Measurements from ENCODE around the gene ACAD9. TPM values are rescaled to one million over a fixed set of nuclear protein-coding genes. Genes with fewer than 3 reads are reported as not detected.

Gene ACAD9
- total RNA-seq, 1 experiment from 2014 or later: 76.5 TPM

DNA sequence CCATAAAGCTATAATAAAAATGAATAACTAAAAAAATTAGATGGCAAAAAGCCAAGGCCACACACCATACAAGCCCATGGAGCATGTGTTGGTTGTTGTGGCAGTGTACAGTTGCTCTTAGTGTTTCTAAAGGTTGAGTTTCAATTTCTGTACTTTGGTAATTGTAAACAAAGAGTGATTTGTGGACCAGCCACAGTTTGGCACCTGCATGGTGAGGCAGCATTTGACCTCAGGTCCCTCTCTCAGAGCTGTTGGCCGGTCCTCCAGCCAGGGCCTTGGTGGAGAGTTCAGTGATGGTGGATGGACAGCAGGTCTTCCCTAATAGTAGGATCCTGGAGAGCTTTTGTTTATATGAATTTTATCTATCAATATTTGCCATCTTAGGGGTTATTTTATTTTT lies 5.6 kb downstream of the ACAD9 start:
- no peaks in the 10 kb centered on the region for H3K27me3 ChIP-seq (ENCODE audit: insufficient read depth, low read depth)
- no peak overlapping the region for H3K4me3 ChIP-seq
- peaks cover 6% of the 10 kb centered on the region for H4K20me1 ChIP-seq (ENCODE audit: insufficient read depth)
- intact Hi-C loops (cut with micrococcal nuclease; ENCODE audit: unreplicated experiment): no loop called here
- no TSS peak for BruUV-seq (replicated peaks)
- no peak for TF ChIP-seq EZH2 (IDR thresholded peaks at IDR 0.05; ENCODE audit: low read depth)
- TF ChIP-seq, protein P1, sequence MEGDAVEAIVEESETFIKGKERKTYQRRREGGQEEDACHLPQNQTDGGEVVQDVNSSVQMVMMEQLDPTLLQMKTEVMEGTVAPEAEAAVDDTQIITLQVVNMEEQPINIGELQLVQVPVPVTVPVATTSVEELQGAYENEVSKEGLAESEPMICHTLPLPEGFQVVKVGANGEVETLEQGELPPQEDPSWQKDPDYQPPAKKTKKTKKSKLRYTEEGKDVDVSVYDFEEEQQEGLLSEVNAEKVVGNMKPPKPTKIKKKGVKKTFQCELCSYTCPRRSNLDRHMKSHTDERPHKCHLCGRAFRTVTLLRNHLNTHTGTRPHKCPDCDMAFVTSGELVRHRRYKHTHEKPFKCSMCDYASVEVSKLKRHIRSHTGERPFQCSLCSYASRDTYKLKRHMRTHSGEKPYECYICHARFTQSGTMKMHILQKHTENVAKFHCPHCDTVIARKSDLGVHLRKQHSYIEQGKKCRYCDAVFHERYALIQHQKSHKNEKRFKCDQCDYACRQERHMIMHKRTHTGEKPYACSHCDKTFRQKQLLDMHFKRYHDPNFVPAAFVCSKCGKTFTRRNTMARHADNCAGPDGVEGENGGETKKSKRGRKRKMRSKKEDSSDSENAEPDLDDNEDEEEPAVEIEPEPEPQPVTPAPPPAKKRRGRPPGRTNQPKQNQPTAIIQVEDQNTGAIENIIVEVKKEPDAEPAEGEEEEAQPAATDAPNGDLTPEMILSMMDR (conservative IDR thresholded peaks at IDR 0.05): no peak
- H3F3A ChIP-seq (ENCODE audit: insufficient read depth, low read depth): no peaks in the 10 kb centered on the region; the same call in 1 of the 2 replicates
- H3K27ac ChIP-seq: no peak overlapping the region
- ChIA-PET CTCF (no interaction called here), POLR2A (ENCODE audit: unreplicated experiment) (no interaction called here)
- H3K36me3 ChIP-seq (ENCODE audit: low read depth): peaks cover 5% of the 10 kb centered on the region
- H3K4me2 ChIP-seq: no peak overlapping the region
- peaks cover 49% of the 10 kb centered on the region for H3K79me2 ChIP-seq (ENCODE audit: low read depth)
- DNase-seq: no peak
- no peaks in the 10 kb centered on the region for H3K9me3 ChIP-seq (ENCODE audit: insufficient read depth, low read depth)
- H3K9me2 ChIP-seq (ENCODE audit: insufficient read depth): no peaks in the 10 kb centered on the region
- H3K4me1 ChIP-seq (replicated peaks; ENCODE audit: insufficient read depth): peaks cover 9% of the 10 kb centered on the region; the same call in 1 of the 2 replicates
- no peak overlapping the region for H2AFZ ChIP-seq

DNA sequence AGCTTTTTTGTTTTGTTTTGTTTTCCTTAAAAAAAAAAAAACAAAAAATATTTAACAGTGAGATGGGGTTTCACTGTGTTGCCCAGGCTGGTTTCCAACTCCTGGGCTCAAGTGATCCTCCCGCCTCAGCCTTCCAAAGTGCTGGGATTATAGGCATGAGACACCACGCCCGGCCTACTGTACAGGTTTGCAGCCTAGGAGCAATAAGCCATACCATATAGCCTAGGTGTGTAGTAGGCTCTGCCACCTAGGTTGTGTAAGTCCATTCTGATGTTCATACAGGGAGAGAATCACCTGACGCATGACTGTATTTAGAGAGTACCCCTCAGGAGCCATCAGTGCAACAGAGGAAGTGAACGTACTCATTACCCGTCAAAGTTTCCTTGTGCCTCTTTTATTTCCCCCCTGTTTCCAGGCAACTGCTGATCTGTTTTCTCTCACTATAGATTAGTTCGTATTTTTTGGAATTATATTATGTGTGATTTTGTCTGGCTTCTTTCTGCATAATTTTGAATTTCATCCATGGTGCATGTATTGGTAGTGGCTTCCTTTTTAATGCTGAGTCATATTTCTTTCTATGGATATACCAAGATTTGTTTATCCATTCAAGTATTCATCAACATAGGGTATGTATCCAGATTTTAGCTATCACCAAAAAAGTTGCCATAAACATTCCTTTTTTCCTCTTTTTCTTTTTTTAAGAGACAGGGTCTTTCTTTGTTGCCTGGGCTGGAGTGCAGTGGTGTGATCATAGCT lies 9.9 kb downstream of the ACAD9 start:
- DNase-seq: no peak
- ChIA-PET CTCF (interaction anchor here (1.2 kb wide), 1 partner anchor 209 kb away, joined by 3 read pairs; no protein-coding TSS in a partner anchor), POLR2A (ENCODE audit: unreplicated experiment) (no interaction called here)
- TF ChIP-seq EZH2 (IDR thresholded peaks at IDR 0.05; ENCODE audit: low read depth): no peak
- TF ChIP-seq, protein P1 (conservative IDR thresholded peaks at IDR 0.05): no peak
- no peak overlapping the region for H3K4me3 ChIP-seq
- H4K20me1 ChIP-seq (ENCODE audit: insufficient read depth): no peaks in the 10 kb centered on the region; the same call in 1 of the 2 replicates
- no peaks in the 10 kb centered on the region; the same call in 1 of the 2 replicates for H3F3A ChIP-seq (ENCODE audit: insufficient read depth, low read depth)
- no peaks in the 10 kb centered on the region for H3K4me1 ChIP-seq (replicated peaks; ENCODE audit: insufficient read depth)
- no peaks in the 10 kb centered on the region for H3K9me2 ChIP-seq (ENCODE audit: insufficient read depth)
- H3K27me3 ChIP-seq (ENCODE audit: insufficient read depth, low read depth): no peaks in the 10 kb centered on the region
- intact Hi-C loops (cut with micrococcal nuclease; ENCODE audit: unreplicated experiment): no loop called here
- H3K79me2 ChIP-seq (ENCODE audit: low read depth): peaks cover 12% of the 10 kb centered on the region; the same call in 1 of the 2 replicates
- no TSS peak for BruUV-seq (replicated peaks)
- peaks cover 3% of the 10 kb centered on the region; the same call in 1 of the 2 replicates for H3K36me3 ChIP-seq (ENCODE audit: low read depth)
- no peaks in the 10 kb centered on the region for H3K9me3 ChIP-seq (ENCODE audit: insufficient read depth, low read depth)
- no peak overlapping the region for H3K4me2 ChIP-seq
- H2AFZ ChIP-seq: no peak overlapping the region
- no peak overlapping the region for H3K27ac ChIP-seq

DNA sequence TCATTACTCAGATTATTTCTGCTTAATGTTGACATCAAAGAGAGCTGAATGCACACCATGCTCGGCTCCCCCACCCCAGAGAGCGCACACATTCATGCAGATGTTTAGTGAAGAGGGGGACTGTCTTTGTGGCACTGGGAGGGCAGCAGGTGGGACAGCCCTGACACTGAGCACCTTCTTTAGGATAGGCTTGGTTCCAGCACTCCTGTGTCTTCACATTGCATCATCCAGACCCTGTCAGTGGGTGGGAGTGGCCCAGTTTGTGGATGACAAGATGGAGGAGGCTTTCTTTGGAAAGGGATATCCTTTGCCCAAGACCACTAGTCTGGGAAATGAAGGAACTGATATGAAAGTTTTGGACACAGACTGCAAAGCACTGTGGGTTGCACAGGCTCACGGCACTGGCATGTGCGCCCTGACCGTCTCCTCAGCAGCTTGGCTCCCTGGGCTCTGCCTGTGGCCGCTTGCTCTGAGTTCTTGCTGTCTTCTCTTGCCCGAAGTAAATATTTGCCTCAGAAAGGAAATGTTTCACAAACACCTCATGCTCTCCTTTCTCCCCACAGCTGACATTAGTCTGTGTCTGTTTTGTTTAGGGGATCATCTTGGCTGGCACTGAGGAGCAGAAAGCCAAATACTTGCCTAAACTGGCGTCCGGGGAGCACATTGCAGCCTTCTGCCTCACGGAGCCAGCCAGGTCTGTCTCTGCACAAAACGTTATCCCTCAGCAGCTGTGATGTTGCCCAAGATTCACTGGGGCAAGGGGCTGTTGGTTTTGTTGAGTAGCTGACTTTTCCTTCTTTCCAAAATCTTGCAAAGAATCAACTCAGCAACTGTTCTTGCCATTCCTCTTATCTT lies 16.6 kb downstream of the ACAD9 start:
- no peaks in the 10 kb centered on the region for H3K27me3 ChIP-seq (ENCODE audit: insufficient read depth, low read depth)
- no peaks in the 10 kb centered on the region for H3F3A ChIP-seq (ENCODE audit: insufficient read depth, low read depth)
- BruUV-seq (replicated peaks): no TSS peak
- H2AFZ ChIP-seq: no peak overlapping the region
- no peaks in the 10 kb centered on the region for H3K79me2 ChIP-seq (ENCODE audit: low read depth)
- H3K4me1 ChIP-seq (replicated peaks; ENCODE audit: insufficient read depth): no peaks in the 10 kb centered on the region
- ChIA-PET CTCF (no interaction called here), POLR2A (ENCODE audit: unreplicated experiment) (no interaction called here)
- TF ChIP-seq, protein P1 (conservative IDR thresholded peaks at IDR 0.05): no peak
- no peak for TF ChIP-seq EZH2 (IDR thresholded peaks at IDR 0.05; ENCODE audit: low read depth)
- intact Hi-C loops (cut with micrococcal nuclease; ENCODE audit: unreplicated experiment): no loop called here
- H3K4me2 ChIP-seq: no peak overlapping the region
- no peak overlapping the region for H3K27ac ChIP-seq
- peaks cover 21% of the 10 kb centered on the region; the same call in 1 of the 2 replicates for H3K36me3 ChIP-seq (ENCODE audit: low read depth)
- H3K9me3 ChIP-seq (ENCODE audit: insufficient read depth, low read depth): no peaks in the 10 kb centered on the region
- H3K9me2 ChIP-seq (ENCODE audit: insufficient read depth): no peaks in the 10 kb centered on the region
- H4K20me1 ChIP-seq (ENCODE audit: insufficient read depth): no peaks in the 10 kb centered on the region
- no peak for DNase-seq
- H3K4me3 ChIP-seq: no peak overlapping the region
